GM12878 (cell line): ENCODE results near the gene RBM8A. TPM values are rescaled to one million over a fixed set of nuclear protein-coding genes. Genes with fewer than 3 reads are reported as not detected.

Source experiments
- ASH2L ChIP-seq: fragments of 300-600, 200-600 bp; sonication (generic); IDR thresholded peaks from 2 replicates; pipeline ENCODE4 v1.6.1; 2017; ENCODE audit warnings: low read depth, mild to moderate bottlenecking, borderline replicate concordance
- CBFB ChIP-seq: IDR thresholded peaks from 2 replicates; pipeline ENCODE4 v1.6.1; 2016; ENCODE audit warnings: antibody characterized with exemption, low read depth
- CHD4 ChIP-seq: fragments of 200-600 bp; sonication (generic); IDR thresholded peaks from 2 replicates; pipeline ENCODE4 v1.6.1; 2016; ENCODE audit warnings: mild to moderate bottlenecking
- E2F8 ChIP-seq: fragments of 450-650 bp; IDR thresholded peaks from 2 replicates; pipeline ENCODE4 v1.6.1; 2018; ENCODE audit warnings: mild to moderate bottlenecking, low read depth, moderate library complexity; ENCODE audit not compliant: partially characterized antibody
- EED ChIP-seq: sonication (generic); IDR thresholded peaks from 2 replicates; pipeline ENCODE4 v1.6.1; 2016; ENCODE audit warnings: antibody characterized with exemption, low read depth
- ETV6 ChIP-seq, 2 experiments: fragments of 450-650 bp in 1 of 2; IDR thresholded peaks in 1 of 2; conservative IDR thresholded peaks in 1 of 2; 2 replicates each; pipeline ENCODE4 v1.6.1; 2014; ENCODE audit warnings: antibody characterized with exemption in 1 of 2, borderline replicate concordance in 1 of 2, low read depth in 1 of 2, mild to moderate bottlenecking in 1 of 2, moderate library complexity in 1 of 2
- IKZF2 ChIP-seq, 2 experiments: fragments of 450-650 bp; IDR thresholded peaks; 2 replicates each; pipeline ENCODE4 v1.6.1; 2017; ENCODE audit warnings: mild to moderate bottlenecking in 2 of 2, moderate library complexity in 2 of 2
- KAT2A ChIP-seq: conservative IDR thresholded peaks from 2 replicates; pipeline ENCODE4 v1.6.1; 2011; ENCODE audit warnings: low read depth, low read length; ENCODE audit not compliant: control insufficient read depth
- MEF2B ChIP-seq: fragments of 450-650 bp; IDR thresholded peaks from 2 replicates; pipeline ENCODE4 v1.6.1; 2018; ENCODE audit warnings: mild to moderate bottlenecking, moderate library complexity; ENCODE audit not compliant: partially characterized antibody, poor library complexity, severe bottlenecking
- MTA2 ChIP-seq: fragments of 450-650 bp; IDR thresholded peaks from 2 replicates; pipeline ENCODE4 v1.6.1; 2016; ENCODE audit warnings: low read depth, mild to moderate bottlenecking, moderate library complexity
- NR2C2 ChIP-seq: IDR thresholded peaks from 2 replicates; pipeline ENCODE4 v1.6.1; 2011; ENCODE audit warnings: borderline replicate concordance, low read depth; ENCODE audit not compliant: control insufficient read depth, insufficient read length
- POLR2AphosphoS5 ChIP-seq: IDR thresholded peaks from 2 replicates; pipeline ENCODE4 v1.6.1; 2011; ENCODE audit warnings: mild to moderate bottlenecking, low read length, inconsistent platforms
- SMC3 ChIP-seq: IDR thresholded peaks from 2 replicates; pipeline ENCODE4 v1.6.1; 2011; ENCODE audit warnings: low read length, improper control_type of control experiment, borderline replicate concordance
- WRNIP1 ChIP-seq: IDR thresholded peaks from 2 replicates; pipeline ENCODE4 v1.6.1; 2011; ENCODE audit warnings: low read depth, low read length, improper control_type of control experiment, borderline replicate concordance
- YY1 ChIP-seq: IDR thresholded peaks from 2 replicates; pipeline ENCODE4 v1.6.1; 2011; ENCODE audit warnings: low read depth, mild to moderate bottlenecking, low read length
- ZSCAN29 ChIP-seq: fragments of 450-650 bp; IDR thresholded peaks from 2 replicates; pipeline ENCODE4 v1.6.1; 2017; ENCODE audit warnings: mild to moderate bottlenecking, moderate library complexity
- polyA plus RNA-seq, 11 experiments: library from polyadenylated mRNA; depleted of rRNA in 4 of 11; unstranded in 6 of 11; stranded (reverse) in 5 of 11; fragments of >200 nt; fragmentation: Nextera tagmentation in 4 of 11; fragmentation: Illumina TruSeq in 1 of 11; extraction: Ambion mirVana in 4 of 11; extraction: Trizol in 1 of 11; gene quantifications; 1 replicate in 1 of 11; 2 replicates in 10 of 11; pipeline versions ENCODE4 v1.2.1 to v1.2.3, GENCODE V29; 2011 to 2016; ENCODE audit warnings: inconsistent platforms in 2 of 11, missing spikeins in 2 of 11, low read depth in 1 of 11
- total RNA-seq, 4 experiments: library from RNA; depleted of rRNA in 3 of 4; stranded (reverse); fragments of >200 nt in 3 of 4; fragmentation: Illumina TruSeq in 1 of 4; extraction: Trizol in 1 of 4; gene quantifications; 2 replicates each; pipeline versions ENCODE4 v1.2.1 to v1.2.3, GENCODE V29; 2013 to 2021
- TF ChIP-seq, protein P1 (sequence below): fragments of 450-650 bp; IDR thresholded peaks from 2 replicates; pipeline ENCODE4 v1.6.1; 2017; ENCODE audit warnings: borderline replicate concordance
- TF ChIP-seq, protein P2 (sequence below): fragments of 450-650 bp; IDR thresholded peaks from 2 replicates; pipeline ENCODE4 v1.6.1; 2017; ENCODE audit warnings: mild to moderate bottlenecking, low read depth, inconsistent platforms; ENCODE audit not compliant: poor library complexity, severe bottlenecking
- TF ChIP-seq, protein P3 (sequence below): fragments of 450-650 bp; IDR thresholded peaks from 2 replicates; pipeline ENCODE4 v1.6.1; 2016; ENCODE audit warnings: mild to moderate bottlenecking

Gene RBM8A
- total and polyA plus RNA-seq, 10 of the 15 experiments (the other 5 are each of a cell fraction or from before 2014, with no cell fraction given): 110 to 1,248 (median 248) TPM

- TF ChIP-seq, protein P1, sequence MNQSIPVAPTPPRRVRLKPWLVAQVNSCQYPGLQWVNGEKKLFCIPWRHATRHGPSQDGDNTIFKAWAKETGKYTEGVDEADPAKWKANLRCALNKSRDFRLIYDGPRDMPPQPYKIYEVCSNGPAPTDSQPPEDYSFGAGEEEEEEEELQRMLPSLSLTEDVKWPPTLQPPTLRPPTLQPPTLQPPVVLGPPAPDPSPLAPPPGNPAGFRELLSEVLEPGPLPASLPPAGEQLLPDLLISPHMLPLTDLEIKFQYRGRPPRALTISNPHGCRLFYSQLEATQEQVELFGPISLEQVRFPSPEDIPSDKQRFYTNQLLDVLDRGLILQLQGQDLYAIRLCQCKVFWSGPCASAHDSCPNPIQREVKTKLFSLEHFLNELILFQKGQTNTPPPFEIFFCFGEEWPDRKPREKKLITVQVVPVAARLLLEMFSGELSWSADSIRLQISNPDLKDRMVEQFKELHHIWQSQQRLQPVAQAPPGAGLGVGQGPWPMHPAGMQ: no peak
- no peak for TF ChIP-seq WRNIP1
- no peak for TF ChIP-seq E2F8
- TF ChIP-seq, protein P2, sequence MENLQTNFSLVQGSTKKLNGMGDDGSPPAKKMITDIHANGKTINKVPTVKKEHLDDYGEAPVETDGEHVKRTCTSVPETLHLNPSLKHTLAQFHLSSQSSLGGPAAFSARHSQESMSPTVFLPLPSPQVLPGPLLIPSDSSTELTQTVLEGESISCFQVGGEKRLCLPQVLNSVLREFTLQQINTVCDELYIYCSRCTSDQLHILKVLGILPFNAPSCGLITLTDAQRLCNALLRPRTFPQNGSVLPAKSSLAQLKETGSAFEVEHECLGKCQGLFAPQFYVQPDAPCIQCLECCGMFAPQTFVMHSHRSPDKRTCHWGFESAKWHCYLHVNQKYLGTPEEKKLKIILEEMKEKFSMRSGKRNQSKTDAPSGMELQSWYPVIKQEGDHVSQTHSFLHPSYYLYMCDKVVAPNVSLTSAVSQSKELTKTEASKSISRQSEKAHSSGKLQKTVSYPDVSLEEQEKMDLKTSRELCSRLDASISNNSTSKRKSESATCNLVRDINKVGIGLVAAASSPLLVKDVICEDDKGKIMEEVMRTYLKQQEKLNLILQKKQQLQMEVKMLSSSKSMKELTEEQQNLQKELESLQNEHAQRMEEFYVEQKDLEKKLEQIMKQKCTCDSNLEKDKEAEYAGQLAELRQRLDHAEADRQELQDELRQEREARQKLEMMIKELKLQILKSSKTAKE: no peak
- no peak for TF ChIP-seq ETV6 (conservative IDR thresholded peaks at IDR 0.05 in 1 of 2, IDR thresholded peaks at IDR 0.05 in 1 of 2; ENCODE audit: borderline replicate concordance in 1 of 2, low read depth in 1 of 2)
- TF ChIP-seq CHD4: no peak
- TF ChIP-seq MEF2B: no peak
- no peak for TF ChIP-seq KAT2A
- TF ChIP-seq MTA2: no peak
- peak; percentile 86 for TF ChIP-seq SMC3
- TF ChIP-seq, protein P3, sequence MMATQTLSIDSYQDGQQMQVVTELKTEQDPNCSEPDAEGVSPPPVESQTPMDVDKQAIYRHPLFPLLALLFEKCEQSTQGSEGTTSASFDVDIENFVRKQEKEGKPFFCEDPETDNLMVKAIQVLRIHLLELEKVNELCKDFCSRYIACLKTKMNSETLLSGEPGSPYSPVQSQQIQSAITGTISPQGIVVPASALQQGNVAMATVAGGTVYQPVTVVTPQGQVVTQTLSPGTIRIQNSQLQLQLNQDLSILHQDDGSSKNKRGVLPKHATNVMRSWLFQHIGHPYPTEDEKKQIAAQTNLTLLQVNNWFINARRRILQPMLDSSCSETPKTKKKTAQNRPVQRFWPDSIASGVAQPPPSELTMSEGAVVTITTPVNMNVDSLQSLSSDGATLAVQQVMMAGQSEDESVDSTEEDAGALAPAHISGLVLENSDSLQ: no peak
- no peak for TF ChIP-seq POLR2AphosphoS5
- peak; percentile 55 to 73; a peak in 3 of 4 replicates for TF ChIP-seq IKZF2 (IDR thresholded peaks at IDR 0.05)
- TF ChIP-seq YY1: 0 out of 2 replicates have a peak, but pooled peaks have one; percentile 34
- TF ChIP-seq NR2C2: no peak
- no peak for TF ChIP-seq CBFB
- TF ChIP-seq ASH2L: no peak
- no peak for TF ChIP-seq ZSCAN29
- TF ChIP-seq EED: peak; percentile 74
- TF ChIP-seq, all 136 proteins: peak for 7
These were observed 35.4 kb downstream of the RBM8A start (continued) for GRCh38 chr1:145891587-145892485.
